ENCODE data around the gene HIVEP3. TPM values are rescaled to one million over a fixed set of nuclear protein-coding genes. Genes with fewer than 3 reads are reported as not detected.
A peak's percentile ranks its signal among the peaks of the same experiment; 100 is the strongest.

The HIVEP3 gene
- total RNA-seq, 1 experiment from 2014 or later: 0.55 TPM

DNA sequence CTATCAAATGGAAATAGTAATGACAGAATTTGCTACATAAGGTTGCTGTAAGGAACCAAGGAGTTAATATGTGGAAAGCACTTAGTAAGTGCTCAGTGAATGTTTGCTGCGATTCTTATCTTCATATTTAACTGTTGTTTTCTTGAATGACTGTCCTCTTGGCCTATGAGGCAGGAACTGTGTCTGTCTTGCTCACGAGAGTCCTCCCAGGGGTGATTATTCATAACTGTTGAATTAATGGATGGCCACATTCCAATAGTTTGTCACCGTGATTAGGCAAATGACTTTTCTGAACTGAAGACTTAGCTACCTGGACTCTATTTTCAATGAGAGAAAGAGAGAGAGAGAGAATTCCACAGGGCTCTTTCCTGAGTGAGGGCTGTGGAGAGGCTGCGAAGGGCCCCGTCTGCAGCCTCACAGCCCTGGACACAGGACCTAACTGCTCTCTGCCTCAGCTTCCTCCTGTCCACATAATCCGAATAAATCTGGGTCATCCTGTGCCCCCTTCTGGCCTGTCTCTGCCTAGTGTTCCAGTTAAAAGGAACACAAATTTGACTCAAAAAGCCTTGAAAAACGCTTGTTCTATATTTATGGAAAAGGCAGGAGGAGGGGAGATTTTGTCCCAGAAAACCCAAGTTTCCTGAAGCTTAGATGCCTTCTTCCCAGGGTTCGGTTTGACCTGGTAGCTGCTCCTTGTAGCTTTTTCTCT is 442.7 kb downstream of the HIVEP3 start:
- DNase-seq (ENCODE audit: low spot score) (no peak), ATAC-seq (no peak)
- no peaks in the 10 kb centered on the region for H3K36me3 Mint-ChIP-seq
- CTCF ChIA-PET: interaction anchor here (0.8 to 3.5 kb wide), 15 partner anchors 9 to 454 kb away, joined by 3 to 22 read pairs (median 5); partner anchors contain the start of genes EDN2 and SLFNL1
- H3K4me1 Mint-ChIP-seq: peaks cover 11% of the 10 kb centered on the region
- no peaks in the 10 kb centered on the region for H3K9me3 Mint-ChIP-seq
- H3K4me3 Mint-ChIP-seq: no peak overlapping the region
- no peak overlapping the region for H3K27ac Mint-ChIP-seq
- POLR2A ChIA-PET: no interaction called here
- no peaks in the 10 kb centered on the region for H3K27me3 Mint-ChIP-seq (ENCODE audit: low read depth)
- TF ChIP-seq SMAD4 (CRISPR knock-in tag; IDR thresholded peaks at IDR 0.05) (no peak), PREB (CRISPR knock-in tag; IDR thresholded peaks at IDR 0.05; ENCODE audit: borderline replicate concordance) (no peak)
- TF ChIP-seq, protein P1, sequence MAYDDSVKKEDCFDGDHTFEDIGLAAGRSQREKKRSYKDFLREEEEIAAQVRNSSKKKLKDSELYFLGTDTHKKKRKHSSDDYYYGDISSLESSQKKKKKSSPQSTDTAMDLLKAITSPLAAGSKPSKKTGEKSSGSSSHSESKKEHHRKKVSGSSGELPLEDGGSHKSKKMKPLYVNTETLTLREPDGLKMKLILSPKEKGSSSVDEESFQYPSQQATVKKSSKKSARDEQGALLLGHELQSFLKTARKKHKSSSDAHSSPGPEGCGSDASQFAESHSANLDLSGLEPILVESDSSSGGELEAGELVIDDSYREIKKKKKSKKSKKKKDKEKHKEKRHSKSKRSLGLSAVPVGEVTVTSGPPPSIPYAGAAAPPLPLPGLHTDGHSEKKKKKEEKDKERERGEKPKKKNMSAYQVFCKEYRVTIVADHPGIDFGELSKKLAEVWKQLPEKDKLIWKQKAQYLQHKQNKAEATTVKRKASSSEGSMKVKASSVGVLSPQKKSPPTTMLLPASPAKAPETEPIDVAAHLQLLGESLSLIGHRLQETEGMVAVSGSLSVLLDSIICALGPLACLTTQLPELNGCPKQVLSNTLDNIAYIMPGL (CRISPR knock-in tag; IDR thresholded peaks at IDR 0.05): no peak

DNA sequence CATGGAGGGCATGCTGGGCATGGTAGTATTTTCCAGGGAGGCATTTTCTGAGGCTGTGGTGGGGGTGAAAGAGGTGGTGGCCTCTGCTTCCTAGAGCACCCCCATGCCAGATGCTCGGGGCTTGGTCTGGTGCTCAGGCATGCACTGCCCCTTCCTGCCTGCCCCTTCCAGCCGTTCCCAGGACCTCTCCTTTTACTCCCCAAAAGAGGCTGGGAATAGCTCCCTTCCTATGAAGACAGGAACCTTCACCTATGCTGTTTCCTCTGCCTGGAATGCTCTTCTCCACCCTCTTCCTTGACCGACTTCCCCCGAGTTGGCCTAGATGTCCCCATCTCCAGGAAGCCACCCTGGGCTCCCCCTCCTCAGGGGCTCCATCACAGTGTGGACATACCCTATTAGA is 443.4 kb downstream of the HIVEP3 start:
- H3K4me3 Mint-ChIP-seq: no peak overlapping the region
- peaks cover 11% of the 10 kb centered on the region for H3K4me1 Mint-ChIP-seq
- no peaks in the 10 kb centered on the region for H3K9me3 Mint-ChIP-seq
- CTCF ChIA-PET: interaction anchor here (0.8 to 3.5 kb wide), 10 partner anchors 9 to 162 kb away, joined by 3 to 22 read pairs (median 5); partner anchors contain the start of gene EDN2
- ATAC-seq (no peak), DNase-seq (ENCODE audit: low spot score) (no peak)
- H3K27me3 Mint-ChIP-seq (ENCODE audit: low read depth): no peaks in the 10 kb centered on the region
- H3K27ac Mint-ChIP-seq: peak overlapping the region; percentile 26; the same call in 1 of the 2 replicates
- TF ChIP-seq MAX (CRISPR knock-in tag; IDR thresholded peaks at IDR 0.05): no peak
- no peak for TF ChIP-seq NR2C2 (CRISPR knock-in tag; IDR thresholded peaks at IDR 0.05)
- TF ChIP-seq, protein P2, sequence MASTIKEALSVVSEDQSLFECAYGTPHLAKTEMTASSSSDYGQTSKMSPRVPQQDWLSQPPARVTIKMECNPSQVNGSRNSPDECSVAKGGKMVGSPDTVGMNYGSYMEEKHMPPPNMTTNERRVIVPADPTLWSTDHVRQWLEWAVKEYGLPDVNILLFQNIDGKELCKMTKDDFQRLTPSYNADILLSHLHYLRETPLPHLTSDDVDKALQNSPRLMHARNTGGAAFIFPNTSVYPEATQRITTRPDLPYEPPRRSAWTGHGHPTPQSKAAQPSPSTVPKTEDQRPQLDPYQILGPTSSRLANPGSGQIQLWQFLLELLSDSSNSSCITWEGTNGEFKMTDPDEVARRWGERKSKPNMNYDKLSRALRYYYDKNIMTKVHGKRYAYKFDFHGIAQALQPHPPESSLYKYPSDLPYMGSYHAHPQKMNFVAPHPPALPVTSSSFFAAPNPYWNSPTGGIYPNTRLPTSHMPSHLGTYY (CRISPR knock-in tag; IDR thresholded peaks at IDR 0.05): no peak
- TF ChIP-seq ETV6 (CRISPR knock-in tag; IDR thresholded peaks at IDR 0.05): no peak
- no peak for TF ChIP-seq ZNF263 (CRISPR knock-in tag; IDR thresholded peaks at IDR 0.05; ENCODE audit: low read depth)
- no peak for TF ChIP-seq MXD4 (CRISPR knock-in tag; IDR thresholded peaks at IDR 0.05; ENCODE audit: borderline replicate concordance)
- no peak for TF ChIP-seq ZNF232 (CRISPR knock-in tag; IDR thresholded peaks at IDR 0.05)
- no peak for TF ChIP-seq AFF4 (CRISPR knock-in tag; IDR thresholded peaks at IDR 0.05; ENCODE audit: borderline replicate concordance)
- TF ChIP-seq, protein P3, sequence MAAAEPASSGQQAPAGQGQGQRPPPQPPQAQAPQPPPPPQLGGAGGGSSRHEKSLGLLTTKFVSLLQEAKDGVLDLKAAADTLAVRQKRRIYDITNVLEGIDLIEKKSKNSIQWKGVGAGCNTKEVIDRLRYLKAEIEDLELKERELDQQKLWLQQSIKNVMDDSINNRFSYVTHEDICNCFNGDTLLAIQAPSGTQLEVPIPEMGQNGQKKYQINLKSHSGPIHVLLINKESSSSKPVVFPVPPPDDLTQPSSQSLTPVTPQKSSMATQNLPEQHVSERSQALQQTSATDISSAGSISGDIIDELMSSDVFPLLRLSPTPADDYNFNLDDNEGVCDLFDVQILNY (CRISPR knock-in tag; IDR thresholded peaks at IDR 0.05): no peak
- H3K36me3 Mint-ChIP-seq: no peaks in the 10 kb centered on the region
- POLR2A ChIA-PET: no interaction called here

Data from WTC11 (cell line).